ENCODE results near the gene KCNJ8. TPM values are rescaled to one million over a fixed set of nuclear protein-coding genes. Genes with fewer than 3 reads are reported as not detected.
"Not testable (repeated sequence)": the region's sequence is repeated elsewhere in the genome, so short reads cannot be mapped to it uniquely, and the experiment has no call there.

KCNJ8 gene
- total RNA-seq, 1 experiment from 2014 or later = 0.22 TPM

GRCh38 chr12:21813125-21813524 is 38.6 kb upstream of the KCNJ8 start:
- no peak overlapping the region for H3K9ac ChIP-seq (ENCODE audit: extremely low read depth, insufficient read length, low read length)
- no peaks in the 10 kb centered on the region for H3K4me1 ChIP-seq (ENCODE audit: insufficient read depth, low read length)
- no peaks in the 10 kb centered on the region for H3K9me3 ChIP-seq (ENCODE audit: control insufficient read depth, low read depth, low read length)
- H3K27me3 Mint-ChIP-seq (ENCODE audit: low read depth) = no peaks in the 10 kb centered on the region
- no peak overlapping the region for H2BK20ac ChIP-seq (ENCODE audit: low read depth, low read length, poor library complexity, severe bottlenecking)
- no peaks in the 10 kb centered on the region for H3K4me1 Mint-ChIP-seq
- DNase-seq = no peak
- no peak overlapping the region for H3K4me2 ChIP-seq (ENCODE audit: insufficient read depth, insufficient read length, low read length)
- no peaks in the 10 kb centered on the region for H3K79me1 ChIP-seq (ENCODE audit: insufficient read depth, low read depth, low read length, poor library complexity, severe bottlenecking)
- H2BK5ac ChIP-seq (ENCODE audit: insufficient read length, low read length) = no peak overlapping the region
- H3K23me2 ChIP-seq (ENCODE audit: insufficient read length, low read depth, low read length, poor library complexity, severe bottlenecking) = no peaks in the 10 kb centered on the region
- H4K5ac ChIP-seq (ENCODE audit: insufficient read length, low read depth, low read length) = no peak overlapping the region
- no peaks in the 10 kb centered on the region for H3K27me3 ChIP-seq (ENCODE audit: insufficient read depth, low read length)
- H3K27ac Mint-ChIP-seq = no peak overlapping the region
- H2AK5ac ChIP-seq (ENCODE audit: insufficient read length, low read length) = no peak overlapping the region
- H3K56ac ChIP-seq (ENCODE audit: insufficient read length, low read depth, low read length) = no peak overlapping the region
- no peak overlapping the region for H2BK15ac ChIP-seq (ENCODE audit: low read depth, low read length)
- H3K9me3 Mint-ChIP-seq = no peaks in the 10 kb centered on the region; a peak in 1 of 5 replicates
- H2BK12ac ChIP-seq (ENCODE audit: insufficient read length, low read depth, low read length) = no peak overlapping the region
- no peak overlapping the region for H4K8ac ChIP-seq (replicated peaks; ENCODE audit: insufficient read length, low read depth, low read length)
- H3T11ph ChIP-seq (ENCODE audit: low read length) = no peak overlapping the region
- H3K23ac ChIP-seq (ENCODE audit: insufficient read length, low read depth, low read length) = no peak overlapping the region
- H2BK120ac ChIP-seq (ENCODE audit: low read depth, low read length, poor library complexity, severe bottlenecking) = no peak overlapping the region
- TF ChIP-seq, protein P1, sequence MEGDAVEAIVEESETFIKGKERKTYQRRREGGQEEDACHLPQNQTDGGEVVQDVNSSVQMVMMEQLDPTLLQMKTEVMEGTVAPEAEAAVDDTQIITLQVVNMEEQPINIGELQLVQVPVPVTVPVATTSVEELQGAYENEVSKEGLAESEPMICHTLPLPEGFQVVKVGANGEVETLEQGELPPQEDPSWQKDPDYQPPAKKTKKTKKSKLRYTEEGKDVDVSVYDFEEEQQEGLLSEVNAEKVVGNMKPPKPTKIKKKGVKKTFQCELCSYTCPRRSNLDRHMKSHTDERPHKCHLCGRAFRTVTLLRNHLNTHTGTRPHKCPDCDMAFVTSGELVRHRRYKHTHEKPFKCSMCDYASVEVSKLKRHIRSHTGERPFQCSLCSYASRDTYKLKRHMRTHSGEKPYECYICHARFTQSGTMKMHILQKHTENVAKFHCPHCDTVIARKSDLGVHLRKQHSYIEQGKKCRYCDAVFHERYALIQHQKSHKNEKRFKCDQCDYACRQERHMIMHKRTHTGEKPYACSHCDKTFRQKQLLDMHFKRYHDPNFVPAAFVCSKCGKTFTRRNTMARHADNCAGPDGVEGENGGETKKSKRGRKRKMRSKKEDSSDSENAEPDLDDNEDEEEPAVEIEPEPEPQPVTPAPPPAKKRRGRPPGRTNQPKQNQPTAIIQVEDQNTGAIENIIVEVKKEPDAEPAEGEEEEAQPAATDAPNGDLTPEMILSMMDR (conservative IDR thresholded peaks at IDR 0.05) = no peak
- H3K18ac ChIP-seq (ENCODE audit: insufficient read length, low read depth, low read length) = no peak overlapping the region
- no peak overlapping the region for H3K4ac ChIP-seq (ENCODE audit: low read depth, low read length)
- no peaks in the 10 kb centered on the region for H4K20me1 ChIP-seq (ENCODE audit: control insufficient read depth, insufficient read depth, insufficient read length)
- no peak overlapping the region for H3K4me3 Mint-ChIP-seq
- H3K14ac ChIP-seq (ENCODE audit: insufficient read depth, low read length) = no peak overlapping the region
- no peak overlapping the region for H3K27ac ChIP-seq (ENCODE audit: insufficient read length, low read depth, low read length)
- no peaks in the 10 kb centered on the region for H3K79me2 ChIP-seq (ENCODE audit: insufficient read depth, low read length)
- no peak overlapping the region for H2AFZ ChIP-seq (ENCODE audit: low read length)
- no peaks in the 10 kb centered on the region for H3K36me3 Mint-ChIP-seq (ENCODE audit: insufficient read depth in 1 of 3, low read depth in 3 of 3)
- no peak overlapping the region for H4K91ac ChIP-seq (ENCODE audit: insufficient read length, low read depth, low read length)

GRCh38 chr12:21812340-21812739 is 37.8 kb upstream of the KCNJ8 start:
- not testable (repeated sequence) for H3K56ac ChIP-seq (ENCODE audit: insufficient read length, low read depth, low read length); H2BK20ac ChIP-seq (ENCODE audit: low read depth, low read length, poor library complexity, severe bottlenecking); H3K18ac ChIP-seq (ENCODE audit: insufficient read length, low read depth, low read length); H3K4me3 Mint-ChIP-seq; H3K9ac ChIP-seq (ENCODE audit: extremely low read depth, insufficient read length, low read length); H4K20me1 ChIP-seq (ENCODE audit: control insufficient read depth, insufficient read depth, insufficient read length); H3K27me3 ChIP-seq (ENCODE audit: insufficient read depth, low read length); H3K79me1 ChIP-seq (ENCODE audit: insufficient read depth, low read depth, low read length, poor library complexity, severe bottlenecking); H2AK5ac ChIP-seq (ENCODE audit: insufficient read length, low read length); H3K36me3 Mint-ChIP-seq (ENCODE audit: insufficient read depth in 1 of 3, low read depth in 3 of 3); H3K27ac ChIP-seq (ENCODE audit: insufficient read length, low read depth, low read length); H2BK120ac ChIP-seq (ENCODE audit: low read depth, low read length, poor library complexity, severe bottlenecking); H3K4me1 Mint-ChIP-seq; H2BK15ac ChIP-seq (ENCODE audit: low read depth, low read length); H2AFZ ChIP-seq (ENCODE audit: low read length); H3K27ac Mint-ChIP-seq; H3K9me3 ChIP-seq (ENCODE audit: control insufficient read depth, low read depth, low read length); H3K4ac ChIP-seq (ENCODE audit: low read depth, low read length); H3K4me2 ChIP-seq (ENCODE audit: insufficient read depth, insufficient read length, low read length); H3K9me3 Mint-ChIP-seq; H4K8ac ChIP-seq (replicated peaks; ENCODE audit: insufficient read length, low read depth, low read length); H4K5ac ChIP-seq (ENCODE audit: insufficient read length, low read depth, low read length); H3T11ph ChIP-seq (ENCODE audit: low read length); H2BK12ac ChIP-seq (ENCODE audit: insufficient read length, low read depth, low read length); H2BK5ac ChIP-seq (ENCODE audit: insufficient read length, low read length); H4K91ac ChIP-seq (ENCODE audit: insufficient read length, low read depth, low read length); H3K4me1 ChIP-seq (ENCODE audit: insufficient read depth, low read length); H3K23me2 ChIP-seq (ENCODE audit: insufficient read length, low read depth, low read length, poor library complexity, severe bottlenecking); H3K23ac ChIP-seq (ENCODE audit: insufficient read length, low read depth, low read length); H3K79me2 ChIP-seq (ENCODE audit: insufficient read depth, low read length); H3K14ac ChIP-seq (ENCODE audit: insufficient read depth, low read length); H3K27me3 Mint-ChIP-seq (ENCODE audit: low read depth); DNase-seq
- WGBS (ENCODE audit: extremely low coverage, insufficient read length, low lambda C conversion rate) = no CpG with 5 or more reads among the region's 2 CpGs
